Limb (tissue), 2 donors: ENCODE data around the gene AP4M1.
A peak's percentile ranks its signal among the peaks of the same experiment; 100 is the strongest.
"Not testable (repeated sequence)": the region's sequence is repeated elsewhere in the genome, so short reads cannot be mapped to it uniquely, and the experiment has no call there.

Experiments
- DNase-seq, 2 donors: peaks; one replicate each; pipeline ENCODE4 v3.0.0-alpha.2; 2016; ENCODE audit errors: extremely low spot score in 2 of 2

Gene AP4M1

DNA sequence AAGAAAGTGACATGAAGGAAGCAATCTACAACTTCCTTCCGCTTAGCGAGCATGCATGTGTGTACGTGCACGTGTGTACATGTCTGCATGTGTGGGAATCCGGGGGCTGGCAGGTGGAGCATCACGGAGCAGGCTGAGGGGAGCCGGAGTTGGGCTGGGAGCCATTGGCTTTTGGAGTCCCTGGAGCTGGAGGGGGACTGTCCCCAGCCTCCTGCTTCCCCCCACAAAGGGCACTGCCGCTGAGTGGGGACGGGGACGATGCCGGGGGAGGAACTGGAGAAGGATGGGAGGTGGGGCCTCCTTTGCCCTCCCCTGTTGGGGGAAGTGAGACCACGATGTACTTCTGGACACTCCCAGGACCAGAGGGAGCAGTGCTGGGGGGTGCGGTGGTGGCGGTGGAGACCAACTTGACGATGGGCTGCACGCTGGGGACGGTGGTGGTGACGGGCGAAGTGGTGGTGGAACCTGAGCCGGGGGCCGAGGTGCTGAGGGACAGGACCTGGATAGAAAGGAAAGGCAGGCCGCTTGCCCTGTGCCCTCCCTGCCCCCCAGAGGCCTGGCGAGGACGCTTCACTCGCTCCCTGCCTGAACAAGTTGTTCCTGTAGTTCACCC lies 5.8 kb downstream of the AP4M1 start:
- no peak for DNase-seq

DNA sequence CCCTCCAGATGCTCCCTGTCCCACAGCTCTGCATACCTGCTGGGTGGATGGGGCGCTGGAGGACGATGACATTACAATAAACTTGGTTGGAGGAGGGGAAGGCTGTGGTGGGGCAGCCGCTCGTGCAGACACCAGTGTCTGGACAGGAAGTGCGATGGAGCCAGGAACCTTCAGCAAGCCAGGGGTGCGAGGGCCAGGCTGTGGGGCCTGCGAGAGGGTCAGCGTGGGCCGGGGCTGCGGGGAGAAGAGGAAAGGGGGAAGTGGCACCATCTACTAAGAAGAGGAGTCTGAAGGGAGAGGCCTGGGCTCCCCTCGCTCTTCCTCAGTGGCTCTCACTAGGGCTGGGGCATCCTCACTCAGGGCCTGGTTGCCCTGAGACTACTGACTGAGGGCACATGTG lies 6.4 kb downstream of the AP4M1 start:
- DNase-seq = no peak

DNA sequence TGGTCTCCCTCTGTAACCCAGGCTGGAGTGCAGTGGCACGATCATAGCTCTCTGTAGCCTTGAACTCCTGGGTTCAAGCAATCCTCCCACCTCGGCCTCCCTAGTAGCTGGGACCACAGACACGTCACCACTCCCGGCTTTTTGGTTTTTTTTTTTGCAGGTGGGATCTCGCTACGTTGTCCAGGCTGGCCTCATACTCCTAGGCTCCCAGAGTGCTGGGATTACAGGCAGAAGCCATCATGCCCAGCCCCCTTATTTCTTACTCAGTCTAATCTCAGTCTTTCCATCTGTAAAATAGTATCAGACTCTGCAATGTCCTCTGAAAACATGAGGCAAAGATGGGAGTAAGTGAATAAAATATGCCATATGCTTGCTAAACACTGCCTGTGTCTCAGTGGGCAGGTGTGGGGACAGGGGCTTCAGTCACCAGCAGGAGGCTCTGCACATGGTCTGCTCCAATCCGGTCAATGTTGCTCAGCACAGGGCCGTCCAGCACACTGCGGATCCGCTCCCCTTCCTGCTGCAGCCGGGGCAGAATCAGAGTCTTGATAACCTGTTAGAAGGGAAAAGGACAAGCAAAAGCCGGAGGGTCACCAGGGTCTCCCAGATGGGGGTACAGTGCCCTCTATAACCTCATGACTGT lies 8.2 kb downstream of the AP4M1 start:
- DNase-seq = no peak

DNA sequence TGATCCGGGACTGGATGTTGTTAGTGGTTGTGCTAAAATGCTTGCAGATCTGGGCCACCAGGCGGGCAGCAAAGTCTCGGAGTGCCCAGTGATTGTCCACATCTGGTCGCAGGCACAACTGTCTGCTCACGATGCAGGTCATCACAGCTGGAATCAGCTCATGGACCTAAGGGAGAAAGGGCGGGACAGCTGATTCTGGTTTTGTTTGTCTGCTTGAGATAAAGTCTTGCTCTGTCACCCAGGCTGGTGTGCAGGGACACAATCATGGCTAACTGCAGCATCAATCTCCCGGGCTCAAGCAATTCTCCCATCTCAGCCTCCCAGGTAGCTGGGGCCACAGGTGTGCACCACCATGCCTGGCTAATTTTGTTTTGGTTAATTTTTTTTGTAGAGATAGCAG lies 9.7 kb downstream of the AP4M1 start:
- DNase-seq = no peak

DNA sequence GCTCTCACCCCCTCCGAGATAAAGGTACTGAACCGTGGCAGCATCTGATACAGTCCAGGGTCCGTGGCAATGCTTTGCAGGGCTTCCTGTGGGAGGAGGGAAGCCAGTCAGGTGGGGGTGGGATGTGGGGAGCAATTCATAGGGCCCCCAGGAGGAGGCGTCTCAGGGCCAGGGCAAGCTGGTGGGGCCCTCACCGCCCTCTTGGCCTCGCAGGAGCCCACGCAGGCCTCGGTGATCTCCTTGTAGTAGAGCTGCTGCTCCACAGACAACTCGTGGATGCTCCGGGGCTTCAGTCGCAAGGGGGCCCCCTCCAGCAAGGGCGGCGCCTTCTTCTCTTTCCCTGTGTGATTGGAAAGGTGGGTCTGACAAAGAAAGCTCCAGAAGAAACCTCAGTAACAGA lies 10.5 kb downstream of the AP4M1 start:
- no peak for DNase-seq

DNA sequence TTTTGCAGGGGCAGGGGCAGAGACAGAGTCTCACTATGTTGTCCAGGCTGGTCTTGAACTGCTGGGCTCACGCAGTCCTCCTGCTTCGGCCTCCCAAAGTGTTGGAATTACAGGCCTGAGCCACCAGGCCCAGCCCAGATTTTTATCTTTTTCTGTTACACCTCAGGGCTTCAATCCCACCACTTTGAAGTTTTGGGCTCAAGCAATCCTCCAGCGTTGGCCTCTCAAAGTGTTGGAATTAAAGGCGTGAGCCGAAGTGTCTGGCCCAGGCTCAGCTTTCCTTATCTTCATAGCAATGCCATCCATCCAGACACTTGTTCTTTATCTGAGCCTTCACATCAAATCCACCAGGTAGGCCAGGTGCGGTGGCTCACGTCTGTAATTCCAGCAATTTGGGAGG lies 13.6 kb downstream of the AP4M1 start:
- no peak for DNase-seq

DNA sequence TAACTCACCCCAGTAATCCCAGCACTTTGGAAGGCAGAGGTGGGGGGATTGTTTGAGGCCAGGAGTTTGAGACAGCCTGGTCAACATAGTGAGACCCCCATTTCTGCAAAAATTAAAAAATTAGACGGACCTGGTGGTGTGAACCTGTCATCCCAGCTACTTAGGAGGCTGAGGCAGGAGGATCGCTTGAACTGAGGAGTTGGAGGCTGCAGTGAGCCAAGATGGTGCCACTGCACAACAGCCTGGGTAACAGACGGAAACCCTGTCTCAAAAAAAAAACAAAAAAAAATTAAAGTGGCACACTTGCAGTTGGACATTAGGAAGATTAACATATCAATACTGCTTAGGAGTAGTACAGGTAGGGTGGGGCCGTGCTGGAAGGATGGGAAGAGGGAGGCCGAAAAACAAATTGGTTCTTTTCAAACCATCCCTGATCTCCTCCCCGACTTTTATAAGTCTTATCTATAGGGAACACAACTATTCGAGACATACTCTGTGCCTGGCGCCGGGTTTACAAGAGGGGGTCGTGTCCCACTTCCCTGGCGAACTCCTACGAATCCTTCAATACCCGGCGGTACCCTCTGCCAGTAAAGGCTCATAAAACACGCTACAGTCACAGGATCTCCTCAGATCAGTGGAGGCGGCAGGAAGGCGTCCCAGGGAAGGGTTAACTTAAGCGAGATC lies 17.1 kb downstream of the AP4M1 start:
- DNase-seq = no peak

DNA sequence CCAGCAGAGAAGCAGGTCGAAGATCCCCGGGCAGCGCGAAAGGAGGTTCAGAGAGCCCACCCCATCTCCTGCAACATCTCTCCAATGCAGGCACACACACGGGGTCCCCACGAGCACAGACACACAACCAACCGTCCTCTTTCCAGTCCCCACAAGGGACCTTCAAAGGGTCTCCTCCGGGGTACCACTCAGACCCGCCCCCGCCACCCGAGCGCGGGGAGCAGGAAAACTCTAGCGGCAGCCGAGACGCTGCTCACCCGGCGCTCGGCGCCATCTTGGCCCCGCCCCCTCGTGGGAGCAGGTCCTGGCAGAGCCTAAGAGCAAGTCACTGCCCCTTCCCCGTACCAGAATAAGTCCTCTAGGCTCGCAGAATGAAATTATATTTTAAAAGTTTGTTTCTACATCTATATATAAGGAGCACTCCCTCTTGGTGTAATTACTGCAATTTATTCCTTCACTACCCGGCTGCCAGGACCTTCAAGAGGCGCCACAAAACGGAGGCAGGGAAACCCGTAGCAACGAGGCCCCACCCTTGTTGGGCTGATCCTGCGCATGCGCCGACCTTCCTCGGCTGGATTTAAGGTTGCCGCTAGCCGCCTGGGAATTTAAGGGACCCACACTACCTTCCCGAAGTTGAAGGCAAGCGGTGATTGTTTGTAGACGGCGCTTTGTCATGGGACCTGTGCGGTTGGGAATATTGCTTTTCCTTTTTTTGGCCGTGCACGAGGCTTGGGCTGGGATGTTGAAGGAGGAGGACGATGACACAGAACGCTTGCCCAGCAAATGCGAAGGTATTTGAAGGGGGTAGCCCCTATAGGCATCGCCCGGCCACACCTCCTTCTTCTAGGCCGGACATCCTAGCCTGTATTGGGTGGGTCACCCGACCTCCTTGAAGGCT lies 17.9 kb downstream of the AP4M1 start, which contains the start of the genes CNPY4 and TAF6:
Gene CNPY4 (plus strand): TSS at position 563 of the 898 bp plus-strand sequence. CDS start 111 bp downstream, at position 674.
Gene TAF6 (minus strand): TSS at position 287 of the 898 bp plus-strand sequence. CDS start 5,149 bp downstream, outside the sequence.
- DNase-seq = peak; percentile 95 to 98

DNA sequence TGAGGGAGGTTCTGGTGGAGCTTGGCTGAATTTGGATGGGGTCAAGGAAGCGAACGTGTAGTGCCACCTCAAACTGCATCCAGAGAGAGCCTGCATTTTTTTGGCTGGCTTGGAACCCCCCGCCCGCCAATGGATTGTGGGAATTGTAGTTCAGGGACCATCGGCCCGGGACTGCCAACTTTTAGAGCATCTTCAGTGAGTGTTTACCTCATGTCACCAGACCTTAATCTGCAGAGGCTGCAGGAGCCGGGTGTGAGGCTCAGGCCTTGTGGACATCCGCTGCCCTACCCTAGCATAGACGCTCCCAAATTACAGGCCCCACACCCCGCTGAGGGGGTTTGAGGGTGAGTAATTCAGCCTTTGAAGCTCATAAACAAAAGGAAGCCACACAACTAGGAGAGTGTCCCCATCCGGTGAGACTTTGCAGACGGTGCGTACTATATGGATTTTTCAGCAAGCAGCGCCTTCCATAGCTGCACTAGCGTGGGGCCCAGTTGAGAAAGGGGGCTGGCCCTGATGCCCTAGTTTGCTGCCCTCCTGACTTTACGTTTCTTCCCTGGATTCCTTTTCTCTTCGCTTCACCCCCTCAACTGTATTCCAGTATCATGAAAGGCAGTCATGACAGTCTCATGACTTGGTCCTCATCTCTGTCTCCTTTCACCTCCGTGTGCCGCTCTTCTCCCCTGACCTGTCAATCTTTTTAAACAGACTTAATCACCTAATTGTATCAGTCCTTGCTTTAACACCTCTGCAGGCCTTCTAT lies 18.7 kb downstream of the AP4M1 start:
- peak; percentile 77 to 85 for DNase-seq

DNA sequence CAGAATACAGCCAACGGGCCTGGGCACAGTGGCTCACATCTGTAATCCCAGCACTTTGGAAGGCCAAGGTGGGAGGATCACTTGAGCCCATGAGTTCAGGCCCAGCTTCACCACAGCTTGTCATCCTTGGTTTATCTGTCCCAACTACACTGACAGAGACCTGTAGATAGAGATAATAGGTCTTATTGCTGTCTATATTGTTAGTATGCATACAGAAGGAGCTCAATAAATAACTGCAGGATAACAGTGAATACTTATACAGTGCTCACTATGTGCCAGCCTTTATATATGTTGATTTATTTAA lies 19.2 kb downstream of the AP4M1 start:
- DNase-seq = no peak

DNA sequence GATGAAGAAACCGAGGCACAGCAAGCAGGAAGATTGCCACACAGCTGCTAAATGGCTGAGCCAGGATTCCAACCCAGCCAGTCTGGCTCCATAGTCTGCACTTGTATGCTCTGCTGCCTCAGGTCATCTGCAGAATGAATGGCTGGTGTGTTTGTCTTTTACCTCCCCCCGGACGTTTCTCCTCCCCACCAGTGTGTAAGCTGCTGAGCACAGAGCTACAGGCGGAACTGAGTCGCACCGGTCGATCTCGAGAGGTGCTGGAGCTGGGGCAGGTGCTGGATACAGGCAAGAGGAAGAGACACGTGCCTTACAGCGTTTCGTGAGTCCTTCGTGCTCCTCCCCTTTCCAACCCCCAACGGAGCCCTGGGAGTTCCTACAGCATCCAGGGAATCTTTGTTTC lies 20.6 kb downstream of the AP4M1 start:
- DNase-seq = no peak

DNA sequence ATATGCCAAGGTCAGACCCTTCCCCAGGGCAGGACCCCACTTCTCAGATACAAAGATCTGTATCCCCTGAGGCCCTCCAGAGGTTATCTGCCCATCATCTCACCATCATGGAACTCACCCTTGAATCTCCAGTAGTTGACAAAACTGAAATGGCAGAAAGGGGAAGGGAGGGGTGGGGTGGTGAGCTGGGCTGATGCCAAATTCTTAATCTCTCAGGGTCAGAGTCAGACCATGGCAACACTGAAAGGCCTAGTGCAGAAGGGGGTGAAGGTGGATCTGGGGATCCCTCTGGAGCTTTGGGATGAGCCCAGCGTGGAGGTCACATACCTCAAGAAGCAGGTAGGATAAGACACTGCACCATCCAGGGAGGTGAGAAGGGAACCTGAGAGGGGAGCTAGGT lies 21.1 kb downstream of the AP4M1 start:
- no peak for DNase-seq

DNA sequence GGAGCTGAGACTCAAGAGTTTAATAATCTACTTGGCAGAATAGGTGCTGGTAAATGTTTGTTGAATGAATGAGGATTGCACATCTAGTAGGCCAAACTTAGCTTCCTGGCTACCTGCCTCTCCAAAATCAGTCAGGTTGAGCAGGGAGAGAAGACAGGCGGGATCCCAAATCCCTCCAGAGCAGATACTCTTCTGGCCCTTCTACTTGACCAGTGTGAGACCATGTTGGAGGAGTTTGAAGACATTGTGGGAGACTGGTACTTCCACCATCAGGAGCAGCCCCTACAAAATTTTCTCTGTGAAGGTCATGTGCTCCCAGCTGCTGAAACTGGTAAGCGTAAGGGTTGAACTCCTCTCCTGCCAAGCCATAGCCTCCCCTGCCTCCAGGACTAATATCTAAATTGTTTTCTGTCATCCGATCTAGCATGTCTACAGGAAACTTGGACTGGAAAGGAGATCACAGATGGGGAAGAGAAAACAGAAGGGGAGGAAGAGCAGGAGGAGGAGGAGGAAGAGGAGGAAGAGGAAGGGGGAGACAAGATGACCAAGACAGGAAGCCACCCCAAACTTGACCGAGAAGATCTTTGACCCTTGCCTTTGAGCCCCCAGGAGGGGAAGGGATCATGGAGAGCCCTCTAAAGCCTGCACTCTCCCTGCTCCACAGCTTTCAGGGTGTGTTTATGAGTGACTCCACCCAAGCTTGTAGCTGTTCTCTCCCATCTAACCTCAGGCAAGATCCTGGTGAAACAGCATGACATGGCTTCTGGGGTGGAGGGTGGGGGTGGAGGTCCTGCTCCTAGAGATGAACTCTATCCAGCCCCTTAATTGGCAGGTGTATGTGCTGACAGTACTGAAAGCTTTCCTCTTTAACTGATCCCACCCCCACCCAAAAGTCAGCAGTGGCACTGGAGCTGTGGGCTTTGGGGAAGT lies 23.1 kb downstream of the AP4M1 start:
- DNase-seq = no peak

DNA sequence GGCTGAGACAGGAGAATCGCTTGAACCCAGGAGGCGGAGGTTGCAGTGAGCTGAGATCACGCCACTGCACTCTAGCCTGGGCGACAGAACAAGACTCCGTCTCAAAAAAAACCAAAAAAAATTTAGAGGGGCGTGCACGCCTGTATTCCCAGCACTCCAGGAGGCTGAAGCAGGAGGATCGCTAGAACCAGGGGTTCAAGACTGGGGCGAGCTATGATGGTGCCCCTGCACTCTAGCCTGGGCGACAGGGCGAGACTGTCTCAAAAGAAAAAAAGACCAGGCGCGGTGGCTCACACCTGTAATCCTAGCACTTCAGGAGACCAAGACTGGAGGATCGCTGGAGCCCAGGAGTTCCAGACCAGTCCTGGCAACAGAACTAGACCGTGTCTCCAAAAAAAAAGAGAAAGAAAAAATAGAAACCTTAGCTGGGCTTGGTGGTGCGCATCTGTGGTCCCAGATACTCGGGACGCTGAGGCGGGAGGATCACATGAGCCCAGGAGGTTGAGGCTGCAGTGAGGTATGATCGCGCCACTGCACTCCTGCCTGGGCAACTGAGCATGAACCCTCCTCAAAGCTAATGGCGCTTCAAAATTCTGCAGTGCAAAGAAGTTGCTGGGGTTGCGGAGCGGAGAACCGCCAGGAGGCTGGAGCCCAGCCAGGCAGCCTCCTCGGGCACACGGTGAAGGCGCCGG lies 24.9 kb downstream of the AP4M1 start:
- no peak for DNase-seq

DNA sequence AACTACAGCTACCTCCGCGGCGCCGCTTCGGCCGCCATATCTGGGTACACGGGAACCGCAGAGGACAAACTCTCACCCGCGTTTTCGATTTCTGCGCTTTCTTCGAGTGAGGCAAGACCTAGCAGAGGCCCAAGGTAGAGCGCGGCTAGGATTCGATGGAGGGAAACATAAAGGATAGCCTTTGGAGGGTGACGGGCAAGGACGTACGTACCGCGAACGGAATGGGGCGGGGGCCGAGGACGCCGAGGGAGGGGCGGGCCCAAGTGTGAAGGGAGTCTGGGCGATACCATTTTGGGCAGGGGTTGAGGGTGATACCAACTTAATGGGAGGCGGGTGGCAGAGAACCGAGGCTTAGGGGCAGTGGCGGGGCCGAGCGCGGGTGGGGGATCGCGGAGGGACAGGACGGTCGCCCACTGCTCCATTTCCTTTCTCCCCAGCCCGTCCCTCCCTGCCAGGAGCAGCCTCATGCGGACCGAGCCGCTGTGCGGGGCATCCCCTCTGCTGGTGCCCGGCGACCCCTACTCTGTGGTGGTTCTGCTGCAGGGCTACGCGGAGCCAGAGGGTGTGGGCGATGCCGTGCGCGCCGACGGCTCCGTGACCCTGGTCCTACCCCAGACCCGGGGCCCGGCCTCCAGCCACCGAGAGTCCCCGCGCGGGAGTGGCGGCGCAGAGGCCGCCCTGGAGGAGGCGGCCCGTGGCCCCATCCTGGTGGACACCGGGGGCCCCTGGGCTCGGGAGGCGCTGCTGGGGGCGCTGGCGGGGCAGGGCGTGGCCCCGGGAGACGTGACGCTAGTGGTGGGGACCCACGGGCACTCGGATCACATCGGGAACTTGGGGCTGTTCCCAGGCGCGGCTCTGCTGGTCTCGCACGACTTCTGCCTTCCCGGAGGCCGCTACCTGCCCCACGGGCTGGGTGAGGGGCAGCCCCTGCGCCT lies 25.8 kb downstream of the AP4M1 start, which contains the start of gene MBLAC1:
Gene MBLAC1 (plus strand): TSS at position 37 of the 935 bp plus-strand sequence. CDS start 429 bp downstream, at position 466.
- DNase-seq = peak; percentile 93 to 96

DNA sequence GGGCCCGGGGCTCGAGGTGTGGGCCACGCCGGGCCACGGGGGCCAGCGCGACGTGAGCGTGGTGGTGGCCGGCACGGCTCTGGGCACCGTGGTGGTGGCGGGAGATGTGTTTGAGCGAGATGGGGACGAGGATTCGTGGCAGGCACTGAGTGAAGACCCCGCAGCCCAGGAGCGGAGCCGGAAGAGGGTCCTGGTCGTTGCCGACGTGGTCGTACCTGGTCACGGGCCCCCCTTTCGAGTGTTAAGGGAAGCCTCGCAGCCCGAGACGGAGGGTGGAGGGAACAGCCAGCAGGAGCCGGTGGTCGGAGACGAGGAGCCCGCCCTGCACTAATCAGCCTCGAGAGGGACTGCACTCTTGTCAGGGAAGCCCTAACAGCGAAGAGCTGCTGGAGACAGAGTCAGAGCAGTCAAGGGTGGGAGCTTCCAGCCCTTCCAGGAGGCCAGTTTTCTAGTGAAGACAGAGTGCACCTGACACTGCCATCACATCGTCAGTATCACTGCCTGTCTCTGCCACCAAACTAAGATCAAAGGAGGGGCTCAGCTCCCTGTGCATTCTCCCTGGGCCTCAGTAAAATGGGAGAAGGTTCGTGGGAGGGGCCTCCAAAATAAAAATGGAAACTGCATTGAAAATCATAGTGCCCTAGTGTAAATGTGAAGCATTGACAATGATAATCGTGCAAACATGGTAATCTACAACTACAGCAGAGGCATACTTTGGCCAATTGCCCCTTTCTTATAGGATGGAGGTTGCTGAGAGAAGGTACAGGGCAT lies 26.6 kb downstream of the AP4M1 start:
- DNase-seq = peak in 1 of 2 donors; percentile 64

DNA sequence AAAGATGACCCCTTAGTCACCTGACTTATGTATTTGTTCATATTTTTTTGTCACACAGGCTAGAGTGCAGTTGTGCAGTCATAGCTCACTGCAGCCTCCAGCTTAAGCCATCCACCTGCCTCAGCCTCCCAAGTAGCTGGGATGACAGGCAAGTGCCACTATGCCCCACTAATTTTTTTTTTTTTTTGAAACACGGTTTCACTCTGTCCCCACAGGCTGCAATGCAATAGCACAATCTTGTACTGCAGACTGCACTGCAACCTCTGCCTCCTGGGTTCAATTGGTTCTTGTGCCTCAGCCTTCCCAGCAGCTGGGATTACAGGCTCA lies 27.2 kb downstream of the AP4M1 start:
- DNase-seq = no peak

DNA sequence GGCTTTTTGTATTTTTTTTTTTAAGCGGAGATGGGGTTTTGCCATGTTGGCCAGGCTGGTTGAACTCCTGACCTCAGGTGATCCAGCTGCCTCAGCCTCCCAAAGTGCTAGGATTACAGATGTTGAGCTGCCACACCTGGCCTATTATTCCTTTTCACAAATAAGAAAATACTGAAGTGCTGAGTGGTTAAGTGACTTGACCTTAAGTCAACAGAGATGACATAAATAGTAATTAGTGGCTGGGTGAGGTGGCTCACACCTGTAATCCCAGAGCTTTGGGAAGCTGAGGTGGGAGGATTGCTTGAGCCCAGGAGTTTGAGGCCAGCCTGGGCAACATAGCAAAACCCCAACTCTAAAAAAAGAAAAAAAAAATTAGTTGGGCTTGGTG lies 28.8 kb downstream of the AP4M1 start:
- DNase-seq = not testable (repeated sequence)
